HG03460 (cell line): ENCODE measurements around the gene RAB3GAP1.
A peak's percentile ranks its signal among the peaks of the same experiment; 100 is the strongest.
"Not testable (repeated sequence)": the region's sequence is repeated elsewhere in the genome, so short reads cannot be mapped to it uniquely, and the experiment has no call there.

Source experiments
- ATAC-seq: cut with Tn5 transposase; IDR thresholded peaks from one replicate; pipeline ENCODE4 v1.9.1; 2021; ENCODE audit not compliant: unreplicated experiment

RAB3GAP1 gene

GRCh38 chr2:135052997-135053474, 944 bp downstream of the RAB3GAP1 start:
- ATAC-seq, result peak; percentile 37

- no peak for ATAC-seq
Measured at GRCh38 chr2:135055182-135055786, 3.2 kb downstream of the RAB3GAP1 start.

GRCh38 chr2:135056790-135057189, 4.7 kb downstream of the RAB3GAP1 start:
- ATAC-seq, result no peak

- ATAC-seq, result no peak
Measured at GRCh38 chr2:135059577-135059976, 7.5 kb downstream of the RAB3GAP1 start.

- ATAC-seq, result no peak
Measured at GRCh38 chr2:135063210-135063609, 11.1 kb downstream of the RAB3GAP1 start.

GRCh38 chr2:135064149-135064548, 12.1 kb downstream of the RAB3GAP1 start:
- ATAC-seq, result no peak

- ATAC-seq, result no peak
Measured at GRCh38 chr2:135066710-135067109, 14.6 kb downstream of the RAB3GAP1 start.

GRCh38 chr2:135072125-135072997, 20.3 kb downstream of the RAB3GAP1 start:
- ATAC-seq, result no peak

GRCh38 chr2:135074216-135074615, 22.1 kb downstream of the RAB3GAP1 start:
- no peak for ATAC-seq

- ATAC-seq, result no peak
Measured at GRCh38 chr2:135076556-135076955, 24.5 kb downstream of the RAB3GAP1 start.

GRCh38 chr2:135078417-135078816, 26.3 kb downstream of the RAB3GAP1 start:
- ATAC-seq, result no peak

- ATAC-seq, result no peak
Measured at GRCh38 chr2:135086222-135086621, 34.1 kb downstream of the RAB3GAP1 start.

- ATAC-seq, result not testable (repeated sequence)
Measured at GRCh38 chr2:135089597-135089996, 37.5 kb downstream of the RAB3GAP1 start.

- ATAC-seq, result no peak
Measured at GRCh38 chr2:135091681-135092080, 39.6 kb downstream of the RAB3GAP1 start.

GRCh38 chr2:135093193-135093592, 41.1 kb downstream of the RAB3GAP1 start:
- no peak for ATAC-seq

GRCh38 chr2:135093670-135094330, 41.7 kb downstream of the RAB3GAP1 start:
- no peak for ATAC-seq

- no peak for ATAC-seq
Measured at GRCh38 chr2:135094508-135094907, 42.4 kb downstream of the RAB3GAP1 start.

- no peak for ATAC-seq
Measured at GRCh38 chr2:135095591-135095990, 43.5 kb downstream of the RAB3GAP1 start.

- no peak for ATAC-seq
Measured at GRCh38 chr2:135096665-135097446, 44.8 kb downstream of the RAB3GAP1 start.

GRCh38 chr2:135097532-135098231, 45.6 kb downstream of the RAB3GAP1 start:
- ATAC-seq, result no peak
